ENCODE results near the gene WDFY4.

The WDFY4 gene

DNA sequence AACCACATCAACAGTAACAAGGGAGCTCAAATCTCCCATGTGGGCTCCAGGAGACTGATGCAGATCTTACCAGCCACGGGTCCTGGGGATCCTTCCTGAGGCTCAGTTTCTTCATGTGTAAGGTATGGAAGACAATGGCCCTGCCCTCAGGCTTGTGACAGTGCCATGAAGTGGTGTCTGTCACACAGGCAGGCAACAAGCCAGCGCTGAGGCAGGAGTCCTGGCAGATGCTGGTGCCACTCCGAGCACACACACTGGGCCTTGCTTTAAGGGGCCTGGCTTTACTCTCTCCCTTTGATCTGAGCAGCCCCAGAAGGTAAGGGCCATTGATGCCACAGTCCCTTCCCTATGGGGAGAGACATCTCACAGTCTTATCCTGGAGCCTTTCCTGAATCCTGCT is 283.4 kb downstream of the WDFY4 start:
- Histone ChIP-seq H3K27ac (no peak overlapping the region), H3K4me3 (no peak overlapping the region), H3K36me3 (no peaks in the 10 kb centered on the region), H3K27me3 (no peaks in the 10 kb centered on the region), H3K9me3 (peaks cover 0 to 2% (median 0%) of the 10 kb centered on the region in 3 donors), H3K4me1 (no peaks in the 10 kb centered on the region)
- DNase-seq, result peak in 1 of 2 donors; percentile 50
- TF ChIP-seq, protein P1, sequence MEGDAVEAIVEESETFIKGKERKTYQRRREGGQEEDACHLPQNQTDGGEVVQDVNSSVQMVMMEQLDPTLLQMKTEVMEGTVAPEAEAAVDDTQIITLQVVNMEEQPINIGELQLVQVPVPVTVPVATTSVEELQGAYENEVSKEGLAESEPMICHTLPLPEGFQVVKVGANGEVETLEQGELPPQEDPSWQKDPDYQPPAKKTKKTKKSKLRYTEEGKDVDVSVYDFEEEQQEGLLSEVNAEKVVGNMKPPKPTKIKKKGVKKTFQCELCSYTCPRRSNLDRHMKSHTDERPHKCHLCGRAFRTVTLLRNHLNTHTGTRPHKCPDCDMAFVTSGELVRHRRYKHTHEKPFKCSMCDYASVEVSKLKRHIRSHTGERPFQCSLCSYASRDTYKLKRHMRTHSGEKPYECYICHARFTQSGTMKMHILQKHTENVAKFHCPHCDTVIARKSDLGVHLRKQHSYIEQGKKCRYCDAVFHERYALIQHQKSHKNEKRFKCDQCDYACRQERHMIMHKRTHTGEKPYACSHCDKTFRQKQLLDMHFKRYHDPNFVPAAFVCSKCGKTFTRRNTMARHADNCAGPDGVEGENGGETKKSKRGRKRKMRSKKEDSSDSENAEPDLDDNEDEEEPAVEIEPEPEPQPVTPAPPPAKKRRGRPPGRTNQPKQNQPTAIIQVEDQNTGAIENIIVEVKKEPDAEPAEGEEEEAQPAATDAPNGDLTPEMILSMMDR (IDR thresholded peaks at IDR 0.05), result no peak
- intact Hi-C loops (cut with DNase I; ENCODE audit: low total_unique reads), result no loop called here

DNA sequence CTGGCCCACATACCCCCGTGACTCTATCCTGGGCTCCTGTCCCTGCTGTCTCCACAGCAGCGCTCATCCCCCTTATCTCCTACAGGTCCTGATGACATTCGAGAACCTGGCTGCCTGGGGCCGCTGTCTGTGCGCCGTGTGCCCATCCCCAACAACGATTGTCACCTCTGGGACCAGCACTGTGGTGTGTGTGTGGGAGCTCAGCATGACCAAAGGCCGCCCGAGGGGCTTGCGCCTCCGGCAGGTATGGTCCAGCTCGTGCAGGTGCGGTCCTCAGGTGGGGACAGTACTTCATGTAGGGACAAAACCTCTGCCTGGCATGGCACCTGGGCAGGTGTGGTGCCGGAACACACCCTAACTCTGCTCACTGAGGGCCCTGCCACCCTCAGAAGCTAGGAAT is 285.4 kb downstream of the WDFY4 start:
- Histone ChIP-seq H3K36me3 (no peaks in the 10 kb centered on the region), H3K9me3 (peaks cover 0 to 3% (median 0%) of the 10 kb centered on the region in 3 donors), H3K4me3 (no peak overlapping the region), H3K27ac (no peak overlapping the region), H3K27me3 (no peaks in the 10 kb centered on the region), H3K4me1 (no peaks in the 10 kb centered on the region)
- TF ChIP-seq, protein P1 (IDR thresholded peaks at IDR 0.05), result no peak
- DNase-seq, result peak in 1 of 2 donors; percentile 48
- intact Hi-C loops (cut with DNase I; ENCODE audit: low total_unique reads), result no loop called here

DNA sequence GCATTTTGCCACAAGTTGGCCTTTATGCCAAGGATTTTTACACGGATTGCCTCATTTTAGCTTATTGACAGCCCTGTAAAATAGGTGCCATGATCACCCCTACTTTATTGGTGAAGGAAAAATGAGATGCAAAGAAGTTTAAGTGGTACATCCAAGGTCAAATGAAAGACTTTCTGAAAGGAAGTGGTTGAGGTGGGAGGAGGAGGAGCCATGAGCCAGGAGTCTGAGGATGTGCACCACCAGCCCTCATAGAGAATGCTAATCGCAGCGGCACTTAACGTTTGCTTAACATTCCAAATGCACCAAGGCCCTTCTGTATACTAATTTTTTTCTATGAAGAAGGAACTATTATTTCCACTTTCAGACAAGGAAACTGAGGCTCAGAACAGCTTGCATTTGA is 286.0 kb downstream of the WDFY4 start:
- DNase-seq, result no peak
- H3K4me3 ChIP-seq, result no peak overlapping the region
- H3K4me1 ChIP-seq, result no peaks in the 10 kb centered on the region
- H3K27ac ChIP-seq, result no peak overlapping the region
- H3K9me3 ChIP-seq, result peaks cover 0 to 3% (median 0%) of the 10 kb centered on the region in 3 donors
- intact Hi-C loops (cut with DNase I; ENCODE audit: low total_unique reads), result no loop called here
- TF ChIP-seq, protein P1 (IDR thresholded peaks at IDR 0.05), result no peak
- H3K36me3 ChIP-seq, result no peaks in the 10 kb centered on the region
- H3K27me3 ChIP-seq, result no peaks in the 10 kb centered on the region

DNA sequence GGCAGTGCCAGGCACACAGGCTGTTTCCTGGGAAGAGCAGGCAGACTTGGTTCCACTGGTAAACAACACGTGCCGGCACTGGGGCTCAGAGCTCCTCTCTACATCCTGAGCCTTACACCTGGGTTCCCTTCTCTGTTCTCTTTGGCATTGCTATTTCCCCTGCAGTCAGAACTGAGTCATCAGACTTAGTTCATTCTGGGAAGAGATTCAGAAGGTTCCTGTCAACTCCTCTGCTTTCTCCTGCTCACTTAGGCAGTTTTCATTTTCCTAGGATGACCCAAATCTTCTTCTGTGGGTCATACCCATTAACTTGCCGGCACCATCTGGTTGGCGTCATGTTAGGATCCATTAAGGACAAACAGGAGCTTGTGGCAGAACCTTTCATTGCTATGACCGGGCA is 288.4 kb downstream of the WDFY4 start:
- peak in 1 of 2 donors; percentile 15 for DNase-seq
- no peaks in the 10 kb centered on the region for H3K36me3 ChIP-seq
- H3K4me1 ChIP-seq, result no peaks in the 10 kb centered on the region
- H3K9me3 ChIP-seq, result peaks cover 0 to 3% (median 0%) of the 10 kb centered on the region in 3 donors
- TF ChIP-seq, protein P1 (IDR thresholded peaks at IDR 0.05), result no peak
- no peak overlapping the region for H3K4me3 ChIP-seq
- intact Hi-C loops (cut with DNase I; ENCODE audit: low total_unique reads), result no loop called here
- no peaks in the 10 kb centered on the region for H3K27me3 ChIP-seq
- H3K27ac ChIP-seq, result no peak overlapping the region

DNA sequence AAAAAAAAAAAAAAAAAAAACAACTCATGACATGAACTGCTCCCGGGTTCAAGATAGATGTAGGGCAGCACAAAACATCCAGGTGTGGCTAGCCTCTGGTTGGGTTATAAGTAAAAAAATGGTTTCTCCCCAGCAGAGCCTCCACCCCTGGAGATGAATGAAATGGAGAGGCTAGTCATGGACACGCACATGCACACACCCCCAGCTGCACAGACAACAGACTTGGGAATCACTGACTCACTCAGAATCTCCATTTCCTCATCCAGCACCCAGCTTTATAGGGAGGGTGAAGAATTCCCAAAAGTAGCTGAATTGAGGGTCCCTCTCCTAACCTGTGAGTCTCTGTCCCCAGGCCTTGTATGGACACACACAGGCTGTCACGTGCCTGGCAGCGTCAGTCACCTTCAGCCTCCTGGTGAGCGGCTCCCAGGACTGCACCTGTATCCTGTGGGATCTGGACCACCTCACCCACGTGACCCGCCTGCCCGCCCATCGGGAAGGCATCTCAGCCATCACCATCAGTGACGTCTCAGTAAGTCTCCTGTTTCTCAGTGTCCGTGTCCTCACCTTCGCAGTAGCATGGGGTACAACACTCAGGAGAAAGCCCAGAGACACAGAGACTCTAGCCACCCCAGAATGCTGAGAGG is 290.0 kb downstream of the WDFY4 start:
- H3K36me3 ChIP-seq, result no peaks in the 10 kb centered on the region
- peaks cover 0 to 3% (median 0%) of the 10 kb centered on the region in 3 donors for H3K9me3 ChIP-seq
- peak in 1 of 2 donors; percentile 23 for DNase-seq
- no peaks in the 10 kb centered on the region for H3K27me3 ChIP-seq
- H3K4me3 ChIP-seq, result no peak overlapping the region
- intact Hi-C loops (cut with DNase I; ENCODE audit: low total_unique reads), result no loop called here
- no peak overlapping the region for H3K27ac ChIP-seq
- H3K4me1 ChIP-seq, result no peaks in the 10 kb centered on the region
- TF ChIP-seq, protein P1 (IDR thresholded peaks at IDR 0.05), result no peak
